ENCODE measurements around the gene KIF21A.

- TF ChIP-seq CTCF (IDR thresholded peaks at IDR 0.05) (no peak), POLR2A (IDR thresholded peaks at IDR 0.05) (no peak)
Measured at GRCh38 chr12:39393890-39394289, 49.0 kb downstream of the KIF21A start.
